Measurements from ENCODE around the gene CCDC88B. TPM values are rescaled to one million over a fixed set of nuclear protein-coding genes. Genes with fewer than 3 reads are reported as not detected.

The CCDC88B gene
- total and polyA plus RNA-seq, 4 donors, result 3.5 to 4.9 (median 4.0) TPM

- TF ChIP-seq RXRA (IDR thresholded peaks at IDR 0.05), result no peak
- no peak for TF ChIP-seq ATF3 (IDR thresholded peaks at IDR 0.05)
- TF ChIP-seq RAD21 (IDR thresholded peaks at IDR 0.05), result no peak
- TF ChIP-seq HNF4A (conservative IDR thresholded peaks at IDR 0.05), result no peak
- no peak for TF ChIP-seq YY1 (IDR thresholded peaks at IDR 0.05)
- TF ChIP-seq FOXA2 (IDR thresholded peaks at IDR 0.05), result no peak
Measured at GRCh38 chr11:64385945-64386704, 46.1 kb downstream of the CCDC88B start (continued).

- Histone ChIP-seq H3K27ac (ENCODE audit: low read depth in 1 of 2, low read length in 2 of 2) (no peak overlapping the region), H3K9ac (ENCODE audit: low read depth in 1 of 2, low read length in 2 of 2) (no peak overlapping the region), H3K27me3 (ENCODE audit: control insufficient read depth in 4 of 4, insufficient read depth in 4 of 4, low read length in 3 of 4) (no peaks in the 10 kb centered on the region), H3K36me3 (ENCODE audit: control insufficient read depth in 4 of 4, insufficient read depth in 3 of 4, low read depth in 1 of 4, low read length in 3 of 4) (no peaks in the 10 kb centered on the region), H3K4me3 (ENCODE audit: low read depth in 1 of 3, low read length in 3 of 3) (no peak overlapping the region), H3K4me1 (ENCODE audit: control insufficient read depth in 4 of 4, insufficient read depth in 4 of 4, low read length in 3 of 4) (no peaks in the 10 kb centered on the region), H3K9me3 (ENCODE audit: control insufficient read depth in 4 of 4, low read length in 3 of 4) (no peaks in the 10 kb centered on the region)
- TF ChIP-seq REST (IDR thresholded peaks at IDR 0.05), result no peak
- no peak for TF ChIP-seq ATF3 (IDR thresholded peaks at IDR 0.05)
- no peak for TF ChIP-seq FOXA2 (IDR thresholded peaks at IDR 0.05)
- no peak for TF ChIP-seq JUND (IDR thresholded peaks at IDR 0.05)
- no peak for TF ChIP-seq FOXA1 (IDR thresholded peaks at IDR 0.05)
- no peak for TF ChIP-seq YY1 (IDR thresholded peaks at IDR 0.05)
- no peak for TF ChIP-seq TAF1 (conservative IDR thresholded peaks at IDR 0.05)
- TF ChIP-seq EGR1 (IDR thresholded peaks at IDR 0.05; ENCODE audit: low read depth in 2 of 2), result no peak
- TF ChIP-seq SP1 (IDR thresholded peaks at IDR 0.05), result no peak
- no peak for TF ChIP-seq NR2F2 (IDR thresholded peaks at IDR 0.05)
- no peak for TF ChIP-seq RXRA (IDR thresholded peaks at IDR 0.05)
- no peak for TF ChIP-seq MAX (IDR thresholded peaks at IDR 0.05)
- TF ChIP-seq HNF4A (conservative IDR thresholded peaks at IDR 0.05), result no peak
- no peak for TF ChIP-seq HNF4G (IDR thresholded peaks at IDR 0.05)
- no peak for TF ChIP-seq RAD21 (IDR thresholded peaks at IDR 0.05)
- TF ChIP-seq ZBTB33 (IDR thresholded peaks at IDR 0.05), result no peak
- no peak for DNase-seq (ENCODE audit: low spot score)
Measured at GRCh38 chr11:64387916-64388315, 47.9 kb downstream of the CCDC88B start.

Data from liver (tissue), 9 donors.